A549 (cell line): Measurements from ENCODE around the gene BANK1. TPM values are rescaled to one million over a fixed set of nuclear protein-coding genes. Genes with fewer than 3 reads are reported as not detected.

ENCODE experiments used
- ATAC-seq, 2 experiments: fragments of 200-7000 bp in 1 of 2; fragments of >200 bp in 1 of 2; cut with Nextera tagmentation in 1 of 2; cut with Tn5 transposase in 1 of 2; 3 replicates each; pipeline versions ENCODE4 v1.8.0 to v1.9.1; 2018 to 2020; ENCODE audit warnings: mild to moderate bottlenecking in 1 of 2, moderate library complexity in 1 of 2
- CTCF ChIA-PET: fragments of 300-600 bp; sonication (Branson Sonifier 250); formaldehyde crosslinking; extraction: SDS; loops from one replicate; lab custom pipeline; 2021; ENCODE audit warnings: antibody characterized with exemption, inconsistent platforms; lab: Yijun Ruan, JAX
- POLR2A ChIA-PET: fragments of 350-600 bp; formaldehyde crosslinking; extraction: SDS; loops from one replicate; lab custom pipeline; 2021; ENCODE audit warnings: antibody characterized with exemption, inconsistent platforms; lab: Yijun Ruan, JAX
- DNase-seq, 2 experiments: peaks; one replicate each; pipeline versions ENCODE4 v3.0.0 to v3.0.0-alpha.2; 2011 to 2016; ENCODE audit warnings: low read depth in 1 of 2, low spot score in 1 of 2
- FAIRE-seq: peaks from 2 replicates; lab custom pipeline; 2011; peaks lifted over from hg19 to GRCh38; lab: Jason Lieb, UNC
- H3K27ac ChIP-seq, 2 experiments: fragments of >200 bp; sonication (Bioruptor Twin); formaldehyde crosslinking; 3 replicates each; pipeline ENCODE4 v1.5.1; 2016 to 2017
- H3K4me1 ChIP-seq: fragments of >200 bp; sonication (Bioruptor Twin); formaldehyde crosslinking; 3 replicates; pipeline ENCODE4 v1.6.1; 2016
- H3K4me2 ChIP-seq: fragments of >200 bp; sonication (Bioruptor Twin); formaldehyde crosslinking; 3 replicates; pipeline ENCODE4 v1.6.1; 2016
- H3K4me3 ChIP-seq: fragments of >200 bp; sonication (Bioruptor Twin); formaldehyde crosslinking; 3 replicates; pipeline ENCODE4 v1.5.1; 2016
- H3K9me3 ChIP-seq: fragments of >200 bp; sonication (Bioruptor Twin); formaldehyde crosslinking; 3 replicates; pipeline ENCODE4 v1.6.1; 2016
- JUN ChIP-seq, 2 experiments: fragments of >200 bp; sonication (Bioruptor Twin); formaldehyde crosslinking; IDR thresholded peaks; 2 replicates in 1 of 2; 3 replicates in 1 of 2; pipeline ENCODE4 v1.6.1; 2016 to 2017
- KDM1A ChIP-seq: fragments of 200-600 bp; sonication (generic); IDR thresholded peaks from 2 replicates; pipeline ENCODE4 v1.6.1; 2016; ENCODE audit warnings: low read depth, mild to moderate bottlenecking
- SMC3 ChIP-seq: fragments of >200 bp; sonication (Bioruptor Twin); formaldehyde crosslinking; IDR thresholded peaks from 3 replicates; pipeline ENCODE4 v1.6.1; 2018; ENCODE audit warnings: inconsistent platforms
- polyA plus RNA-seq, 4 experiments: library from polyadenylated mRNA; depleted of rRNA in 3 of 4; stranded (reverse); fragments of >200 nt; fragmentation: RNase III in 1 of 4; extraction: RNeasy Plus Mini Kit Qiagen cat#74134 plus additional on column Dnase treatment in 1 of 4; gene quantifications; 2 replicates in 3 of 4; 3 replicates in 1 of 4; pipeline ENCODE4 v1.2.3, GENCODE V29; 2011 to 2017

Gene BANK1
- polyA plus RNA-seq, 2 of the 4 experiments (the other 2 are of a cell fraction): 2.8 to 6.1 TPM

GRCh38 chr4:102116121-102116520 is 325.6 kb downstream of the BANK1 start (continued):
- TF ChIP-seq SMC3: no peak

- ATAC-seq (no peak), DNase-seq (no peak), FAIRE-seq (no peak)
- H3K4me2 ChIP-seq: no peak overlapping the region
- H3K4me3 ChIP-seq: no peak overlapping the region
- ChIA-PET POLR2A (no interaction called here), CTCF (no interaction called here)
- TF ChIP-seq JUN (IDR thresholded peaks at IDR 0.05) (no peak), KDM1A (0 out of 2 replicates have a peak, but pooled peaks have one; percentile 27)
- 0 out of 3 replicates have a peak, but pooled peaks cover 3% of the 10 kb centered on the region for H3K9me3 ChIP-seq
- no peaks in the 10 kb centered on the region for H3K4me1 ChIP-seq
- no peak overlapping the region for H3K27ac ChIP-seq
Measured at GRCh38 chr4:102120846-102121245, 330.3 kb downstream of the BANK1 start.
